Brain pericyte (primary cell): ENCODE measurements around the gene OR1N1.
"Not testable (repeated sequence)": the region's sequence is repeated elsewhere in the genome, so short reads cannot be mapped to it uniquely, and the experiment has no call there.

Experiments used
- DNase-seq: peaks from one replicate; pipeline ENCODE4 v3.0.0-alpha.2; 2012; ENCODE audit warnings: low read depth, low spot score

The OR1N1 gene, protein sequence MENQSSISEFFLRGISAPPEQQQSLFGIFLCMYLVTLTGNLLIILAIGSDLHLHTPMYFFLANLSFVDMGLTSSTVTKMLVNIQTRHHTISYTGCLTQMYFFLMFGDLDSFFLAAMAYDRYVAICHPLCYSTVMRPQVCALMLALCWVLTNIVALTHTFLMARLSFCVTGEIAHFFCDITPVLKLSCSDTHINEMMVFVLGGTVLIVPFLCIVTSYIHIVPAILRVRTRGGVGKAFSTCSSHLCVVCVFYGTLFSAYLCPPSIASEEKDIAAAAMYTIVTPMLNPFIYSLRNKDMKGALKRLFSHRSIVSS

DNA sequence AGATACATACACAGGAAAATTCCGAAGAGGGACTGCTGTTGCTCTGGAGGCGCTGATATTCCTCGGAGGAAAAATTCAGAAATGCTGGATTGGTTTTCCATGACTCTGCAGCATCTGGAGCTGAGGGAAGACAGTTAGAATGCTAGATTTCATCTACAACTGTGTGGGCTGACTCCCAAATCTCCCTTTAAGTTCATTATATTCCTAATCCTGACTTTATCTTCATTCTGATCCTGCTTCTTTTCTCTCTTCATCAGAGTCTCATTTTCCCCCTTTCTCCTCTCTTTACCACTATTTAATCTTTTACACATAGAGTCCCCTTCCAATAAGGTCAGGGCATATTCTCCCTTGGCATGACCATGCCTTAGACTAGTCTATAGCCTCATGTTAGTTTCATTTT is at the start of gene OR1N1:
Gene OR1N1 (minus strand): TSS at position 101 of the 400 bp plus-strand sequence. CDS start 0 bp downstream, at position 101.
- DNase-seq: no peak

DNA sequence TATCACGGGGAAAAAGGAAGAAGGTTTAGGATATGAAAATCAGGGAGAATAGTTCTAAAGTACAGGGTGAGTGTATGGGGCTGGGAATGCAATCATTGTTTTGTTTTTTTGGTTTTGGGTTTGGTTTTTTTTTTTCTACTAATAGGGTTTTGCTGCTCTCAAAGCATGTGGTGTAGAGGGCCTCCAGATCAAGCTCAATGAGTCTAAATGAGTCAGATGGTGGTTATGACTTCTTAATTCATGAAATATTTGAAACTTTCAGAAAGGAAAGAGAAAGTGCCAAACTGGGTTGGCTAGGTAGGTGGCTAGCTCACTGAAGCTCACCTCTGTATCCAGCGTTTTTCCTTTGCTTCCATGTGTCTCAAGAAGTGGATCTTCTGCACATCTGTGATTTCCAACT is 45.4 kb upstream of the OR1N1 start:
- no peak for DNase-seq

DNA sequence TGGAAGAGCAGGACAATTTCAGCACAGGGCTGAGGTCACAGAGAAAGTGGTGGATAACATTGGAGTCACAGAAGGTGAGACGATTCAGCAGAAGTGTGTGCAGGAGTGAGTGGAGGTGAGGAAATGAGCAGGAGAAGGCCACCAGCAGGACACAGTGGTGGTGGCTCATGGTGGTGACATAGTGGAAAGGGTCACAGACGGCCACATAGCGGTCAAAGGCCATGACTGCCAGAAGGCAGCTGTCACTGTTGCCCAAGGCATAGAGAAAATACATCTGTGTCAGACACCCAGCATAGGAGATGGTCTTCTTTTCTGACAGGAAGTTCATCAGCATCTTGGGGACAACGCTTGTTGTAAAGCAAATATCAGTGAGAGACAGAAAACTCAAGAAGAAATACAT is 40.8 kb upstream of the OR1N1 start:
- DNase-seq: no peak

DNA sequence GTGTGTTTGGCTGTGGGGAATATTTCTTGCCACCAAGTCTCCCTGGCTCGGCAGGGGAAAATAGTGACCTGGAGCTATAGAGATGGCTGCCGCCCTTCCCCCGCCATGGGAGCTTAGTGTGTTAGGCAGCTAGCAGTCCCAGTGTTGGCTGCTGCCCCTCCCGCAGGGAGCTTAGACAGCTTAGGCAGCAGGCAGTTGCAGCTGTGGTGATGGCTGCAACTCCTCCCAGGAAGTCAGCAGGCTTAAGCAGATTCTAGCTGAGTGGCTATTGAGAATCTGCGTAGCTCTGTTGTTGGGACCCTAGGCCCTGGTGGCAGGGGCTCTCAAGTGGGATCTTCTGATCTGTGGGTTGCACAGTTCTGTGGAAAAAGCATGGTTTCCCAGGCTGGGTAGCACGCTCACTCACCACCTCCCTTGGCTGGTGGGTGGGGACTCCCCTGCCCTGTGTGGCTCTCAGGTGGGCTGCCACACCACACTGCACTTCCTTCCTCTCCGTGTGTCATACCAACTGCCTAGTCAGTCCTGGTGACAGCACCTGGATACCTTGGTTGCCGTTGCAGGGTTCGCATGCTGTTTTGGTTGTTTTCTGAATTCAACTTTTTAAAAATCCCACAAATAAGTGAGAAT is 35.2 kb upstream of the OR1N1 start:
- no peak for DNase-seq

DNA sequence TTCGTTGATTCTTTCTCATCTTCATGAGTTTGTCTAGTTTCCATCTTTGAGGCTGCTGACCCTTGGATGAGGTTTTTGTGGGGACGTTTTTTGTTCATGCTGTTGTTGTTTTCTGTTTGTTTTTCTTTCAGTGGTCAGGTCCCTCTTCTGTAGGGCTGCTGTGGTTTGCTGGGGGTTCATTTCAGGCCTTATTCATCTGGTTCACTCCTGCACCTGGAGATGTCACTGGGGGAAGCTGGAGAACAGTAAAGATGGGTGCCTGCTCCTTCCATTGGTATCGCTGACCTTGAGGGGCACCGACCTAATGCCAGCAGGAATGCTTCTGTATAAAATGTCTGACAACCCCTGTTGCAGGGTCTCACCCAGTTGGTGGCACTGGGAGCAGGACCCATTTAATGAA is 34.4 kb upstream of the OR1N1 start:
- no peak for DNase-seq

DNA sequence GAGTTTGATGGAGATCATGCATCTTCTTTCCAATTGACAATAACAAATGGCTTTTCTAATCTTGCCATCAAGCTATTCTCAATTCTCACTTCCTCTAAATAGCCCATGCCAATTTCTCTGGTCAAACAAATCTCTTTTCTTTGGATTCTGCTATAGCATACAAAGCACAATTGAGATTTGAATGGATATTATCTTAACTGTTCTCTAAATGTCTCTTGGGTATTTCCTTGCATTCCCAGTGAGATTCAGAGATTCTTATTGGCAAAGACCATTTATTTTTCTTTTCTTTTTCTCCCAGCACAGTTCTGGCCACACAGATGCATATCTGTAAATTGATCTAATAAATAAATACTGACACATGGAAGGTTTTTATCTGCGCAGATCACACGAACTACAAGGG is 25.7 kb upstream of the OR1N1 start, which contains the start of gene OR1N2:
Gene OR1N2 (plus strand): TSS at position 301 of the 400 bp plus-strand sequence. CDS start 100 bp downstream, outside the sequence.
- no peak for DNase-seq

DNA sequence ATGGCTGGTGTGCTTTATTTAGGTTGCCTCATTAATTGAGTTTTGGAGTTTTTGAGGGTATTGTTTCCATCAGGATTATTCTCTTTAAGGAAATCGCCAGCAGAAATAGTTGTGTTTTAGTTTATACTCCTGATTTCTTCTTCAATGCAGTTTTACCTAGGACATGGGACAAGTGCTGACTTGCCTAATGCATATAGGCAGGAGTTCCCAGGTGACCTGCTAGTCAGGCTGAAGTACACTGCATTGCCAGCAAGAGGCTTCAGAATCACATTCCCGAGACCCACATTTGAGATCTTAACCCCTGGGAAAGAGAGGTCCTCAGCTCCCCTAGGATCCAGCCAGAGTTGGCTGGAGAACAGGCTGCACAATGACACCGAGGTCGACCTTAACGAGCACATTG is 24.3 kb upstream of the OR1N1 start:
- DNase-seq: no peak

DNA sequence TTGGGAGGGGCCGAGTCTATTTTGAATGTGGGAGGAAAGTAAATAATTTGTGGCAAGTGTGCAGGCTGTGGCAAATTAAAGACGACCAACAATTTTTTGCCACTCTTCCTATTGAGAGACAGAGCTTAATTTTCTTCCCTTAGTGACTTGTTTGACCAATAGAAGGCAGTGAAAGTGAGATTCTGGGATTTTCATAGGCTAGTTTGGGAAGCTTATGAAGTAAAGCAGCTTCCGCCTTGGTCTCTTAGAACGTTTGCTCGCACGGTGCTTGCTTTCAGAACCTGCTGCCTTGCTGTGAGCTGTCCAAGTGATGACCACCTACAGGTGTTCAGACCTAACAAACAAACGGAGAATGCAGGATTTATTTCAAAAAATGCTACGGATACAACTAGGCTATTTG is 19.1 kb upstream of the OR1N1 start:
- no peak for DNase-seq

DNA sequence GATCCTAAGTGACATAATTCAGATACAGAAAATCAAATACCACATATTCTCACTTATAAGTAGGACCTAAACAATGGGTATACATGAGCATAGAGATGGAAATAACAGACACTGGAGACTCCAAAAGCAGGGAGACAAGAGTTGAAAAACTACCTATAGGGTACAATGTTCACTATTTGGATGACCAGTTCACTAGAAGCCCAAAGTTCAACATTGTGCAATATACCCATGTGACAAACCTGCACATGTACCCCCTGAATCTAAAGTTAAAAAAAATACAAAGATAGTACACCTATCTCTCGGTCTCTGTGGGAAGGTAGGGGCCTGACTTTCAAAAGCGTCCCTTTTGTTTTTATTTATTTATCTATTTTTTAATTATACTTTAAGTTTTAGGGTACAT is 11.7 kb upstream of the OR1N1 start:
- DNase-seq: no peak

DNA sequence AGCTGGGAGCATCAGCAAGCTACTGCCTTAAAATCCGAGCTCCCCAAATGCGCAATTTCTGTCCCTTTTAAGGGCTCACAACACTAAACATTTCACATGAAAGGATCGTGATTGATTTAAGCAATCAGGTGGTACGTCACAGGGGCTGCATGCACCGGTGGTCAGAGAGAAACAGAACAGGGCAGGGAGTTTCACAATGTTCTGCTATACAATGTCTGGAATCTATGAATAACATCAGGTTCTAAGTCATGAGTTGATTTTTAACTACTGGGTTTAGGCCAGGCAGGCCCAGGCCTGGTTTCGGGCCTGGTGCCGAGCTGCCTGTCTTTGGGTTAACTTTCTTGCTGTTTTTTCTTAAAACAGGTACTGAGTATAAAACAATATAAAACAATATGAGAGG is 10.0 kb upstream of the OR1N1 start:
- not testable (repeated sequence) for DNase-seq

DNA sequence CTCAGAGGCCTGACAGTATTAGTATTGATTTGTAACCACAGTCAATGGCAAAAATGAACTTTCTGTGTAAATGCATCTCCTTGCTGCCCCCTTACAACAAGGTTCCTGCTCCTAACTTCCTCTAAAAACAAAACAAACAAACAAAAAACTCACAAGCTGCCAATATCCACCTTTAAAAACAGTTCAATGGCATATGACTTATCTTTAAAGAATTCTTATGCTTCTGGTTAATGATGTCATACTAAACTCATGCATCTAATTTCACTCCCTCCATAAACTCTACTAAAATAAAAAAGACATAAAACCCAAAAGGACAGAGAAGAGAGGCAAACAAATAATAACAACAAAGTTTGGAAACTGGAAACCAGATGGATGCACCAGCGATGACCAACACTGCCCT is 9.0 kb upstream of the OR1N1 start:
- no peak for DNase-seq

DNA sequence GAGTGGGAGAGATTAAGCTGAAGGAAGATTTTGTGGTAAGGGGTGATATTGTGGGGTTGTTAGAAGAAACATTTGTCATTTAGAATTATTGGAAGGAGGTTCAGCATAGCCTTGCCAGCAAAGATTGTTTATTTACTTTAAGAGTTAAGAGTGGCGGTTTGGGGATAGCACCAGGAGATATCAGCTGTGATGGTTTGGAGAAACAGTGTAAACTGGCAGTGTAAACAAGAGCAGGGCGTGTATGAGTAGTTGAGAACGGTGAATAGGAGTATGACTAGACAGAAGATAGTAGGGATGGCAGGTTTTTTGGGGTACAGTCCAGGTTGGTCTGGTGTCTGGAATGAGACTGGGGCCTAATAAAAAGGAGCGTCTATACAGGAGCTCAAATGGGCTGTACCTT is 4.1 kb upstream of the OR1N1 start:
- not testable (repeated sequence) for DNase-seq

DNA sequence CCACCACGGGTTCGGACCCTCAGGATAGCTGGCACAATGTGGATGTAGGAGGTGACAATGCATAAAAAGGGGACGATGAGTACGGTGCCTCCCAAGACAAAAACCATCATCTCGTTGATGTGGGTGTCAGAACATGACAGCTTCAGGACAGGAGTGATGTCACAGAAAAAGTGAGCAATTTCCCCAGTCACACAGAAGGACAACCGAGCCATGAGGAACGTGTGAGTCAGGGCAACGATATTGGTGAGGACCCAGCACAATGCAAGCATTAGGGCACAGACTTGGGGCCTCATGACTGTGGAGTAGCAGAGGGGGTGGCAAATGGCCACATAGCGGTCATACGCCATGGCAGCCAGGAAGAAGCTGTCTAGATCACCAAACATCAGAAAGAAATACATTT is 491 bp downstream of the OR1N1 start:
- no peak for DNase-seq

DNA sequence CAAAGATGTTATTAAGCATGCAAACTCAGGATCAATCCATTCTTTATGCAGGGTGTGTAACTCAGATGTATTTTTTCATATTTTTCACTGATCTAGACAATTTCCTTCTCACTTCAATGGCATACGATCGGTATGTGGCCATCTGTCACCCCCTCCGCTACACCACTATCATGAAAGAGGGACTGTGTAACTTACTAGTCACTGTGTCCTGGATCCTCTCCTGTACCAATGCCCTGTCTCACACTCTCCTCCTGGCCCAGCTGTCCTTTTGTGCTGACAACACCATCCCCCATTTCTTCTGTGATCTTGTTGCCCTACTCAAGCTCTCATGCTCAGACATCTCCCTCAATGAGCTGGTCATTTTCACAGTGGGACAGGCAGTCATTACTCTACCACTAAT is 7.7 kb downstream of the OR1N1 start:
- no peak for DNase-seq

DNA sequence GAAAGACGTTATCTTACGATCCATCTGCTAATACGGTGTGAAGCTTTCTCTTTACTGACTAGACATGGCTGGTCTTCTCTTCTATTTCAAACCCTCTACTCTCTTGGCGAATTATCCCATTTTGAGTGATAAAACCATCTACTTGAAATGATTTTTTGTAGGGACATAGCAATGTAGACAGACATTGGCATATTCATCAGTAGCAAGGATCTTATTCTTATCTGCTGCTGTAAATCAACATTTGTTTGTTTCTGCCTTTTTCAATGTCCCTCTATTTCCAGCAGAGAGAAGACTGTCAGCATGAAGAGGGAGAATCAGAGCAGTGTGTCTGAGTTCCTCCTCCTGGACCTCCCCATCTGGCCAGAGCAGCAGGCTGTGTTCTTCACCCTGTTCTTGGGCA is 8.3 kb downstream of the OR1N1 start, which contains the start of gene OR1J4:
Gene OR1J4 (plus strand): TSS at position 301 of the 400 bp plus-strand sequence. CDS start 0 bp downstream, at position 301.
- DNase-seq: no peak

DNA sequence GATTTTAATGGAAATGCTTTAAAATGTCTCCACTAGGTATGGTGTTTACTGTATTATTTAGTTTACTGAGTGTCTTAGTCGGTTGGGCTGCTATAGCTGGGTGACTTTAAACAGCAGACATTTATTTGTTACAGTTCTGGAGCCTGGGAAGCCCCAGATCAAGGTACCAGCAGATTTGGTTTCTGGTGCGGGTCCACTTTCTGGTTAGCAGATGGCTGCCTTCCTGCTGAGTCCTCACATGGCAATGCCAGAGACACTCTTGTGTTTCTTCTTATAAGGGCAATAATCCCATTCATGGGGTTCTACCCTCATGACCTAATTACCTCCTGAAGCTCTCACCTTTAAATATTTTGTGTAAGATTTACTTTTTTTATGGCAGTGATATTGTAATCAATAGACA is 8.9 kb downstream of the OR1N1 start:
- no peak for DNase-seq

DNA sequence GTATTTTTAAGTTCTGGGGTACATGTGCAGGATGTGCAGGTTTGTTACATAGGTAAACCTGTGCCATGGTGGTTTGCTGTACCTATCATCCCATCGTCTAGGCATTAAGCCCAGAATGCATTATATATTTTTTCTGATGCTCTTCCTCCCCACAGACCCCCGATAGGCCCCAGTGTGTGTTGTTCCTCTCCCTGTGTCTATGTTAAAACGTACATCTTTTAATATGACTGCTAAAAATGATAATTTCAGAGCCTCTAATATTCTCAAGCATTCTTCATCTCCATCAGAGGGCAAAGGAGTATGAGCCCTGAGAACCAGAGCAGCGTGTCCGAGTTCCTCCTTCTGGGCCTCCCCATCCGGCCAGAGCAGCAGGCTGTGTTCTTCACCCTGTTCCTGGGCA is 16.6 kb downstream of the OR1N1 start, which contains the start of gene OR1J2:
Gene OR1J2 (plus strand): TSS at position 301 of the 400 bp plus-strand sequence. CDS start 0 bp downstream, at position 301.
- DNase-seq: no peak

DNA sequence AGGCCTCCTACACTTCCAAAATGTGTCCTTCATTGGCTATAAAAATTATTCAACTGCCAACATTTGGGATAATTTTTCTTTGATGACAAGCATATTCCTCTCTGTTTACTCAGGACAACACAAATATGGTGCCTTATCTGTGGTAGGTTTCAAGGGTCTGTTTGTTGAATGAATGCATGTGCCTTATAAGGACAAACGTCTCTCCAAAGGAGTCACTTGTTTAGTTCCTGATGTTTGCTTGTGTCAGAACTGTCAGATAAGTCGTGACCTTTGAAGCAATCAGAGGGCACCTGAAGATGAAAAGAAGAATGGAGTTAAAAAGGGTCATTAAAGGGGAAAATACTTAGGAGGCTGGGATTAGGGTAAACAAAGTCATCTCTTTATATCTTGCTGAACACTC is 20.1 kb downstream of the OR1N1 start:
- no peak for DNase-seq

DNA sequence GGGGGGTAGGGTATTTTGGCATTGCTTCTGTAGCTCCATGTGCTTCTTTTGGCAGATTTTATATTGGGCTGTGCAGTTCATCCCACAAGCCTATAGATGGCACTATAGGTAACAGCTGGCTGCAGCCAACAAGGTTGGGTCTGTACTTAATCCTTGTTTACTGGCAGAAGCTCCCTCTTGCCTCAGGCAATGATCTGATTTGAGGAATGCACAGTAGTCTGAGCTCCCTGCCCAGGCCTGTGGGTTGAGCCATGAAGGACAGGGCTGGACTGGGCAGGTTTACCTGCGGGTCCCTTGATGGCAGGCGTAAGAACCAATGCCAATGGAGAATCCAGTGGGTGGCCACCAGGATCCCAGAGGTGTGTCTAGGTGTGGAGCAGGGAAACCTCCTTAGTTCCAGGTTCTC is 28.2 kb downstream of the OR1N1 start:
- DNase-seq: no peak

DNA sequence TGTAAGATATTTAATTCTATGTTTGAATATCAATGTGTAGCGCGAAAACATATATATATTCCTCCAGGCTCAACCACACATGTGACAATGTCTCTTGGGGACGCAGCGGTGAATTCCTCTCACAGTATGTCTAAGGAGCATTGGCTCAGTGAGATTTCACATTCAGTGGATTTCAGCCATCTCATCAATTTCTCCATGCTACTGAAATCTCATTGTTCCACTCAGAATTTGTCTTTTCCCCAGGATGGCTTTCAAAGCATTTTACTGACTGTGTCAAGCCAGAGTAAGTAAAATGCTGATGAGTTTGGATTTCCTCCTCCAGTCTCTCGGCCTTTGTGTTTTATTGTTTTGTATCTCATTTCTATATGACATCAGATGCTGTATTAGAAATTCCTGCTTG is 48.0 kb downstream of the OR1N1 start:
- DNase-seq: no peak

DNA sequence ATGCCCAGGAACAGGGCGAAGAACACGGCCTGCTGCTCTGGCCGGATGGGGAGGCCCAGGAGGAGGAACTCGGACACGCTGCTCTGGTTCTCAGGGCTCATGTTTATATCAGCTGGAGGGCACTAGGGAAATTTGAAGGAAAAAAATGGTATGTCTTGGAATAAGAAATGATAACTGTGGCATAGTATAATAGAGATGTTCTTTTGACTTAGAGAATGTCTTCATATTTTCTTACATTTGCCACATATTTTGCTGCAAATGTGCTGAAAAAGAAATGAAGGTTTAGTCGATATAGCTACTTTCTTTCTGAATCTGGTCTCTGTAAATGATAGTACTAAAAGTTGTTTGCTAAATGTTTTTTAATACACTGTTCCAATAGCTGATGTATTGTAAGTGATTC is 49.3 kb downstream of the OR1N1 start, which contains the start of gene OR1J1:
Gene OR1J1 (minus strand): TSS at position 101 of the 400 bp plus-strand sequence. CDS start 0 bp downstream, at position 101.
- DNase-seq: no peak

DNA sequence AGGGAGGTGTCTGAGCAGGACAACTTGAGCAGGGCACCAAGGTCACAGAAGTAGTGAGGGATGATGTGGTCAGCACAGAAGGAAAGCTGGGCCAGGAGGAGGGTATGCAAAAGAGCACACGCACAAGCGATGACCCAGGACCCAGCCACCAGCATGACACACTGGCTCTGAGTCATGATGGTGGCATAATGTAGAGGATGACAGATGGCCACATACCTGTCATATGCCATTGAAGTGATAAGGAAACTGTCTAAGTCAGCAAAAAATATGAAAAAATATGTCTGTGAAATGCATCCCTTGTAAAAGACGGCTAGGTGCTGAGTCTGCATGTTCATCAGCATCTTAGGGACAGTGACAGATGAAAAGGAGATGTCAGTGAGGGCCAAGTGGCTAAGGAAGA is 49.7 kb downstream of the OR1N1 start:
- no peak for DNase-seq
